ENCODE measurements around the gene C1GALT1C1L.

Gene C1GALT1C1L

GRCh38 chr2:43653506-43653905 lies 22.7 kb downstream of the C1GALT1C1L start:
- Histone ChIP-seq H3K27me3 (ENCODE audit: insufficient read depth, low read length, poor library complexity, severe bottlenecking) (no peaks in the 10 kb centered on the region), H3F3A (ENCODE audit: low read depth) (no peaks in the 10 kb centered on the region), H3K4me3 (ENCODE audit: low read length, poor library complexity, severe bottlenecking) (no peak overlapping the region), H4K20me1 (ENCODE audit: insufficient read depth, low read length, poor library complexity, severe bottlenecking) (no peaks in the 10 kb centered on the region), H3K9me2 (replicated peaks; ENCODE audit: low read depth, low read length) (no peaks in the 10 kb centered on the region), H3K4me2 (ENCODE audit: low read depth, low read length, poor library complexity, severe bottlenecking) (no peak overlapping the region), H3K4me1 (ENCODE audit: insufficient read depth, low read length, poor library complexity, severe bottlenecking) (no peaks in the 10 kb centered on the region), H3K9me3 (ENCODE audit: insufficient read depth, low read depth, low read length) (no peaks in the 10 kb centered on the region), H2AFZ (ENCODE audit: low read length) (no peak overlapping the region), H3K36me3 (ENCODE audit: insufficient read depth, low read length) (no peaks in the 10 kb centered on the region), H3K79me2 (ENCODE audit: insufficient read depth, low read length) (no peaks in the 10 kb centered on the region), H3K9ac (ENCODE audit: low read depth, low read length, poor library complexity, severe bottlenecking) (no peak overlapping the region)
- TF ChIP-seq EZH2phosphoT487 (IDR thresholded peaks at IDR 0.05; ENCODE audit: borderline replicate concordance) (no peak), CTCF (conservative IDR thresholded peaks at IDR 0.05; ENCODE audit: low read length) (no peak)

GRCh38 chr2:43648994-43649701 lies 27.1 kb downstream of the C1GALT1C1L start:
- Histone ChIP-seq H3K4me2 (ENCODE audit: low read depth, low read length, poor library complexity, severe bottlenecking) (no peak overlapping the region), H3F3A (ENCODE audit: low read depth) (no peaks in the 10 kb centered on the region), H3K4me1 (ENCODE audit: insufficient read depth, low read length, poor library complexity, severe bottlenecking) (no peaks in the 10 kb centered on the region), H3K9me2 (replicated peaks; ENCODE audit: low read depth, low read length) (no peaks in the 10 kb centered on the region), H3K79me2 (ENCODE audit: insufficient read depth, low read length) (no peaks in the 10 kb centered on the region), H3K4me3 (ENCODE audit: low read length, poor library complexity, severe bottlenecking) (no peak overlapping the region), H4K20me1 (ENCODE audit: insufficient read depth, low read length, poor library complexity, severe bottlenecking) (no peaks in the 10 kb centered on the region), H3K27me3 (ENCODE audit: insufficient read depth, low read length, poor library complexity, severe bottlenecking) (peaks cover 6% of the 10 kb centered on the region), H2AFZ (ENCODE audit: low read length) (no peak overlapping the region), H3K36me3 (ENCODE audit: insufficient read depth, low read length) (no peaks in the 10 kb centered on the region), H3K9ac (ENCODE audit: low read depth, low read length, poor library complexity, severe bottlenecking) (no peak overlapping the region), H3K9me3 (ENCODE audit: insufficient read depth, low read depth, low read length) (no peaks in the 10 kb centered on the region)
- no peak for TF ChIP-seq EZH2phosphoT487 (IDR thresholded peaks at IDR 0.05; ENCODE audit: borderline replicate concordance)

DNA sequence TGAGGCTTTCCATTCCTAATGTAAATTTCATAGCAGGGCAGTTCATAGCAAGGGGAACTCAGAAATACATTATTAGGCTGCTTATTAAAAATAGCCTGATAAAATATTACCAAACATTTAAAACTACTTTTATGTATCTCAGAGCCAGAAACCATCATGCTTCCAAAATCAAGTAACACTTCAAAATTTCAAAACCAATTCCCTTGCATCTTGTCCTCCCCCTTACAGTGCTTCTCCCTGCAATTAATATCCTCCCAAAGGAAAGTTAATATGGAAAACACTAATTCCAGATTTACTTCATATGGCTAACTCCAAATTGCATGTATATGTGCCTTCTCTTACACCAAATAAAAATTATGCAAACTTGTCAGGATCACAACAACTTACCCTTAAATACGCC lies 32.5 kb downstream of the C1GALT1C1L start:
- Histone ChIP-seq H3K27me3 (ENCODE audit: insufficient read depth, low read length, poor library complexity, severe bottlenecking) (peaks cover 6% of the 10 kb centered on the region), H4K20me1 (ENCODE audit: insufficient read depth, low read length, poor library complexity, severe bottlenecking) (no peaks in the 10 kb centered on the region), H2AFZ (ENCODE audit: low read length) (no peak overlapping the region), H3K4me1 (ENCODE audit: insufficient read depth, low read length, poor library complexity, severe bottlenecking) (no peaks in the 10 kb centered on the region), H3K9me3 (ENCODE audit: insufficient read depth, low read depth, low read length) (peaks cover 8% of the 10 kb centered on the region; the same call in 1 of the 2 replicates), H3K36me3 (ENCODE audit: insufficient read depth, low read length) (no peaks in the 10 kb centered on the region), H3K4me2 (ENCODE audit: low read depth, low read length, poor library complexity, severe bottlenecking) (no peak overlapping the region), H3K79me2 (ENCODE audit: insufficient read depth, low read length) (no peaks in the 10 kb centered on the region), H3K9me2 (replicated peaks; ENCODE audit: low read depth, low read length) (no peaks in the 10 kb centered on the region), H3F3A (ENCODE audit: low read depth) (no peaks in the 10 kb centered on the region), H3K9ac (ENCODE audit: low read depth, low read length, poor library complexity, severe bottlenecking) (no peak overlapping the region), H3K4me3 (ENCODE audit: low read length, poor library complexity, severe bottlenecking) (no peak overlapping the region)
- no peak for TF ChIP-seq EZH2phosphoT487 (IDR thresholded peaks at IDR 0.05; ENCODE audit: borderline replicate concordance)
- TF ChIP-seq CTCF (conservative IDR thresholded peaks at IDR 0.05; ENCODE audit: low read length): no peak

- Histone ChIP-seq H3K4me2 (ENCODE audit: low read depth, low read length, poor library complexity, severe bottlenecking) (no peak overlapping the region), H2AFZ (ENCODE audit: low read length) (no peak overlapping the region), H3K9me3 (ENCODE audit: insufficient read depth, low read depth, low read length) (peaks cover 8% of the 10 kb centered on the region; the same call in 1 of the 2 replicates), H3K9me2 (replicated peaks; ENCODE audit: low read depth, low read length) (no peaks in the 10 kb centered on the region), H3K4me3 (ENCODE audit: low read length, poor library complexity, severe bottlenecking) (no peak overlapping the region), H3K36me3 (ENCODE audit: insufficient read depth, low read length) (no peaks in the 10 kb centered on the region), H3K9ac (ENCODE audit: low read depth, low read length, poor library complexity, severe bottlenecking) (no peak overlapping the region), H3K27me3 (ENCODE audit: insufficient read depth, low read length, poor library complexity, severe bottlenecking) (peaks cover 6% of the 10 kb centered on the region), H4K20me1 (ENCODE audit: insufficient read depth, low read length, poor library complexity, severe bottlenecking) (no peaks in the 10 kb centered on the region), H3K4me1 (ENCODE audit: insufficient read depth, low read length, poor library complexity, severe bottlenecking) (no peaks in the 10 kb centered on the region), H3F3A (ENCODE audit: low read depth) (no peaks in the 10 kb centered on the region), H3K79me2 (ENCODE audit: insufficient read depth, low read length) (no peaks in the 10 kb centered on the region)
- TF ChIP-seq EZH2phosphoT487 (IDR thresholded peaks at IDR 0.05; ENCODE audit: borderline replicate concordance): no peak
- no peak for TF ChIP-seq CTCF (conservative IDR thresholded peaks at IDR 0.05; ENCODE audit: low read length)
Measured at GRCh38 chr2:43642363-43642762, 33.9 kb downstream of the C1GALT1C1L start.

All from Loucy (cell line).